SU-DHL-6 (cell line): ENCODE data around the gene PDPR.
"Not testable (repeated sequence)": the region's sequence is repeated elsewhere in the genome, so short reads cannot be mapped to it uniquely, and the experiment has no call there.

Experiments
- CTCF ChIP-seq: fragments of 200-600 bp; sonication (generic); IDR thresholded peaks from one replicate; pipeline ENCODE4 v1.5.1; 2017; ENCODE audit warnings: antibody characterized with exemption, mild to moderate bottlenecking, low read length, moderate library complexity; ENCODE audit not compliant: insufficient read depth, poor library complexity, severe bottlenecking
- EZH2phosphoT487 ChIP-seq: fragments of 200-600 bp; sonication (generic), shearing (Covaris generic); conservative IDR thresholded peaks from 2 replicates; pipeline ENCODE4 v1.6.1; 2018; ENCODE audit warnings: mild to moderate bottlenecking, antibody characterized with exemption, low read length, moderate library complexity, mixed read lengths

DNA sequence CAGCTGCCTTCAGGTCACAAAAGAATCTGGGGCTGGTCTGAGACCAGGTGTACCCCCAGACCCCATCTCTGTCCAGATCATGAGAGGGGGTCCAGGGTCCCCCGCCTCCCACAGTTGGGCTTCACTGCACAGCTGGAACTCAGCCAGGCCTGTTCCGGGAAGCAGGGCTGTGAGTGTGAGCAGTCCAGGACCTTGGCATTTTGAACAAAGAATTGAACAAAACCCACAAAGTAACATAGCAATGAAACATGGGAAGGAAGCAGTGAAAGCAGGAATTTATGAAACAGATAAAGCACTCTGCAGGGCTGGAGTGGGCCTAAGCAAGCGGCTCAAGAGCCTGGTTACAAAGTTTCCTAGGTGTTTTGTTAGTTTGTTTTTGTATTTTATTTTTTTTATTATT lies 84.5 kb downstream of the PDPR start:
- not testable (repeated sequence) for TF ChIP-seq CTCF, EZH2phosphoT487
